Measurements from ENCODE around the gene HOMER1.

- no peak for TF ChIP-seq EZH2phosphoT487 (IDR thresholded peaks at IDR 0.05)
- TF ChIP-seq CTCF (IDR thresholded peaks at IDR 0.05): no peak
- TF ChIP-seq EZH2 (IDR thresholded peaks at IDR 0.05): no peak
Observed at GRCh38 chr5:79448336-79448735, 65.6 kb downstream of the HOMER1 start.
